Nephron (organoid): ENCODE measurements around the gene TDRD10.

Source experiments
- H3K27ac Mint-ChIP-seq, 3 experiments: 2 replicates each; pipeline ENCODE4 v1.8.0; 2020; ENCODE audit warnings: mixed read lengths in 3 of 3, mild to moderate bottlenecking in 2 of 3, moderate library complexity in 1 of 3
- H3K27me3 Mint-ChIP-seq: 2 replicates; pipeline ENCODE4 v1.8.0; 2021; ENCODE audit warnings: low read depth, mild to moderate bottlenecking, moderate library complexity, mixed read lengths
- H3K36me3 Mint-ChIP-seq: 2 replicates; pipeline ENCODE4 v1.8.0; 2020; ENCODE audit warnings: low read depth, mixed read lengths
- H3K4me1 Mint-ChIP-seq: 2 replicates; pipeline ENCODE4 v1.8.0; 2020; ENCODE audit warnings: mixed read lengths
- H3K4me3 Mint-ChIP-seq, 3 experiments: 2 replicates each; pipeline ENCODE4 v1.8.0; 2020; ENCODE audit warnings: mild to moderate bottlenecking in 3 of 3, mixed read lengths in 3 of 3, moderate library complexity in 2 of 3
- H3K9me3 Mint-ChIP-seq: 2 replicates; pipeline ENCODE4 v1.8.0; 2020; ENCODE audit warnings: mixed read lengths
- TF ChIP-seq, protein P1 (sequence below), 3 experiments: fragments of 200-600 bp; sonication (generic); IDR thresholded peaks; one replicate each; pipeline ENCODE4 v1.5.0; 2021; ENCODE audit warnings: antibody characterized with exemption in 3 of 3; ENCODE audit not compliant: unreplicated experiment in 3 of 3

The TDRD10 gene

DNA sequence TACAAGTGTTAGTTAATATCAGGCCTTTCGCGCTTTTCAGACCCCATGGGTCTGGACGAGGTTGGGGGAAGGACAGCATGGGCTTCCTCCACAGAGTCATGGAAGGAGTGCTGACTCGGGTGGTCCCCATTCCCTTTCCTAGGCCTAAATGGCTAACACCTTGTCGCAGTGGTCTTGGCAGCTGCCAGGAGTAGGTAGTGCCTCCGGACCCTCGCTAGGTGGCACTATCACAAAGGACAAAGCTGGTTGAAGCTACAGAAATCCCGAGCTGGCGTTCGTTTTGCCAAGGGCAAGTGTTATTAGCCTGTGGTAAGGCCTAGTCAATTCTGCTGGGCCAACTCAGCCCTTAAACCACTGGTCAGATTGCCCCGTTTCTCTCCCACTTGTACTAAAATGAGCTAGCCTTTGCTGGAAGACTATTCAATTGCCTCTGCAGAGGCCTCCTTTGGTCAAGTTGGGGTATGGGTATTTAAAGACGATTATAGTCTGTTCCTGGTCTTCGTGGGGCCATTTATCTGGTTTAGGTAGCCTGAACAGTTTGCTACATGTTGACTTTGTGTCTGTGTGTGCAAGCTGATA is 57.5 kb downstream of the TDRD10 start:
- TF ChIP-seq, protein P1, sequence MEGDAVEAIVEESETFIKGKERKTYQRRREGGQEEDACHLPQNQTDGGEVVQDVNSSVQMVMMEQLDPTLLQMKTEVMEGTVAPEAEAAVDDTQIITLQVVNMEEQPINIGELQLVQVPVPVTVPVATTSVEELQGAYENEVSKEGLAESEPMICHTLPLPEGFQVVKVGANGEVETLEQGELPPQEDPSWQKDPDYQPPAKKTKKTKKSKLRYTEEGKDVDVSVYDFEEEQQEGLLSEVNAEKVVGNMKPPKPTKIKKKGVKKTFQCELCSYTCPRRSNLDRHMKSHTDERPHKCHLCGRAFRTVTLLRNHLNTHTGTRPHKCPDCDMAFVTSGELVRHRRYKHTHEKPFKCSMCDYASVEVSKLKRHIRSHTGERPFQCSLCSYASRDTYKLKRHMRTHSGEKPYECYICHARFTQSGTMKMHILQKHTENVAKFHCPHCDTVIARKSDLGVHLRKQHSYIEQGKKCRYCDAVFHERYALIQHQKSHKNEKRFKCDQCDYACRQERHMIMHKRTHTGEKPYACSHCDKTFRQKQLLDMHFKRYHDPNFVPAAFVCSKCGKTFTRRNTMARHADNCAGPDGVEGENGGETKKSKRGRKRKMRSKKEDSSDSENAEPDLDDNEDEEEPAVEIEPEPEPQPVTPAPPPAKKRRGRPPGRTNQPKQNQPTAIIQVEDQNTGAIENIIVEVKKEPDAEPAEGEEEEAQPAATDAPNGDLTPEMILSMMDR (IDR thresholded peaks at IDR 0.05; ENCODE audit: unreplicated experiment in 3 of 3) = peak; percentile 93
- peak overlapping the region; percentile 87 to 97 (median 94) for H3K27ac Mint-ChIP-seq
- H3K36me3 Mint-ChIP-seq = peaks cover 17% of the 10 kb centered on the region
- no peaks in the 10 kb centered on the region for H3K9me3 Mint-ChIP-seq
- H3K27me3 Mint-ChIP-seq = peaks cover 12% of the 10 kb centered on the region
- peak overlapping the region; percentile 89 to 92 (median 91) for H3K4me3 Mint-ChIP-seq
- H3K4me1 Mint-ChIP-seq = peaks cover 31% of the 10 kb centered on the region

DNA sequence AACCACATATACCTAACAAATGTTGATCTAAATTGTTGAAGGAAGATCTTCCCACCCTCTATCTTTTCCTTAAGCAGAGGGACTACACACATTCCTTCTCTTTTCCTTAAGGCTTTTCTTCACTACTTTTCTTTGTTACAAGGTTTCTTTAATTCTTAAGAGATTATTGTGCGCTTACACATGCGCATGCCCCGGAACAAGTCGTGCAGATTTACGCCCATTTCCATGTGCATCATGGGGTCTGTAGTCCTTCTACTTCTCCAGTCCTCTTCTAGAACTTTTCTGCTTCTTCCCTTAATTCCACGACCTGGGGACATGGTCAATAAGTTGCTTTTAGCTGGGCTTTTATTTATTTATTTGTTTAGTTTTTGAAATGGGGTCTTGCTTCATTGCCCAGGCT is 63.9 kb downstream of the TDRD10 start:
- Mint-ChIP-seq H3K4me3 (no peak overlapping the region), H3K36me3 (no peaks in the 10 kb centered on the region), H3K4me1 (peaks cover 9% of the 10 kb centered on the region), H3K27ac (no peak overlapping the region), H3K27me3 (peaks cover 73% of the 10 kb centered on the region), H3K9me3 (no peaks in the 10 kb centered on the region)
- TF ChIP-seq, protein P1 (IDR thresholded peaks at IDR 0.05; ENCODE audit: unreplicated experiment in 3 of 3) = no peak

DNA sequence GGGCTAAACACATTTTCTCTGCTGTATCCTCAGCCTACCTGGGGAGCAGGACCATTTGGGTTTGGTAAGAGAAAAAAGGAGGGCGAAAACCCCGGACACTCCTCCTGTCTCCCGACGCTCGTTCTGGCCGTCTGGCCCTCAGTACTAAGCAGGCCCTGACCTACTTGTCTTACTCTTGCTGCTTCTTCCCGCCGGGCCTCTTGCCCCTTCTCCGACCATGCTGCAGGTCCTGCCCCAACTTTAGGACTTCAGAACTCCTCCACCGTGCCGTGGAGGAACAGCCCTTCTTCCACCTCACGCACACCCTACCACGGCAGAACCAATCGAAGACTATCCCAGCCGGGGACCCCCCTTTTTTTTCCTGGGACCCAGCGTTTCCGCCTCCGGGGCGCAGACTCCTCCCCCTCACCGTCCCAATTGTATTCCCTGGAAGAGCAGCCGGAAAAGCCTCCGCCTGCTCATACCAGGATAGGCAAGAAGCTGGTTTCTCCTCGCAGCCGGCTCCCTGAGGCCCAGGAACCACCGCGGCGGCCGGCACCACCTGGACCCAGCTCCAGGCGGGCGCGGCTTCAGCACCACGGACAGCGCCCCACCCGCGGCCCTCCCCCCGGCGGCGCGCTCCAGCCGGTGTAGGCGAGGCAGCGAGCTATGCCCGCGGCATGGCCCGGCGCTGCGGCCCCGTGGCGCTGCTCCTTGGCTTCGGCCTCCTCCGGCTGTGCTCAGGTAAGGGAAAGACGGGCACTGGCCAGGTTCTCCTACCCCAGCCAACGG is 65.6 kb downstream of the TDRD10 start, which contains the start of gene CHRNB2:
TSS of gene CHRNB2 (plus strand) at position 393 of the 771 bp plus-strand sequence. CDS start at position 660, 267 bp downstream.
- TF ChIP-seq, protein P1 (IDR thresholded peaks at IDR 0.05; ENCODE audit: unreplicated experiment in 3 of 3) = no peak
- Mint-ChIP-seq H3K4me3 (peak within 1 kb of the TSS; percentile 75 to 80 (median 77)), H3K27ac (no peak within 1 kb of the TSS), H3K36me3 (no peaks in the 10 kb centered on the region), H3K9me3 (no peaks in the 10 kb centered on the region), H3K4me1 (peaks cover 9% of the 10 kb centered on the region), H3K27me3 (peaks cover 81% of the 10 kb centered on the region)

DNA sequence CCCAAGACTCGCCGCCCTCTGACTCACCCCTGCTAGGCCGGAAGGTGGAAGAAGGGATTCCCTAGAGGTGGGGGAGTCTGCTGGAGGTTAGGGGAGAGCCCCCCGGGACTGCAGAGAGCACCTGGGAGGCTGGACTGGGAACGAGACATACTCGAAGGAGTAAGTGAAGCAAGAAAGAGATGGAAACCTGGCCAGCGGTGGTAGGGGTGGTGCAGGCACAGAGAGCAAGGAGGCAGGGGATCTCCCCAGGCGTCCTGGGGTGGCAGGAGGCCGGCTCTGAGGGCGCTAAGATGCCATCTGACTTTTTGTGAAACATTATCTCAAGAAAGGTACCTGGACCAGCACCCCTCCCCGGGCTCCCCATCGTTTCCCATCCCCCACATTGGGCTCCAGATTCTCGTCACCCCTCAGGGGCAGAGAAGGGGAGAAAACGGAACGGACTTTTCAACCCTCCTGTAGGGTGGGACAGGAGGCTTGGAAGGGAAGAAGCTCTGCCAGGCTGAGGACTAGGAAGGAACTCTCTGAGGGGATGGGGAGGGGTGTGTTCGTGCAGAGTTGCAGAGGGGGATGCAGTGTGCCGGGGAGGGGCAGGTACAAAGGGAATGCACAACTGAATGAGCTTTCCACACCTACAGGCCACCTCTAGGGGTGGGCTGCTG is 66.3 kb downstream of the TDRD10 start:
- Mint-ChIP-seq H3K9me3 (no peaks in the 10 kb centered on the region), H3K27ac (no peak overlapping the region), H3K4me3 (peak overlapping the region; percentile 43 to 75 (median 53)), H3K27me3 (peaks cover 81% of the 10 kb centered on the region), H3K36me3 (no peaks in the 10 kb centered on the region), H3K4me1 (peaks cover 9% of the 10 kb centered on the region)
- TF ChIP-seq, protein P1 (IDR thresholded peaks at IDR 0.05; ENCODE audit: unreplicated experiment in 3 of 3) = no peak

DNA sequence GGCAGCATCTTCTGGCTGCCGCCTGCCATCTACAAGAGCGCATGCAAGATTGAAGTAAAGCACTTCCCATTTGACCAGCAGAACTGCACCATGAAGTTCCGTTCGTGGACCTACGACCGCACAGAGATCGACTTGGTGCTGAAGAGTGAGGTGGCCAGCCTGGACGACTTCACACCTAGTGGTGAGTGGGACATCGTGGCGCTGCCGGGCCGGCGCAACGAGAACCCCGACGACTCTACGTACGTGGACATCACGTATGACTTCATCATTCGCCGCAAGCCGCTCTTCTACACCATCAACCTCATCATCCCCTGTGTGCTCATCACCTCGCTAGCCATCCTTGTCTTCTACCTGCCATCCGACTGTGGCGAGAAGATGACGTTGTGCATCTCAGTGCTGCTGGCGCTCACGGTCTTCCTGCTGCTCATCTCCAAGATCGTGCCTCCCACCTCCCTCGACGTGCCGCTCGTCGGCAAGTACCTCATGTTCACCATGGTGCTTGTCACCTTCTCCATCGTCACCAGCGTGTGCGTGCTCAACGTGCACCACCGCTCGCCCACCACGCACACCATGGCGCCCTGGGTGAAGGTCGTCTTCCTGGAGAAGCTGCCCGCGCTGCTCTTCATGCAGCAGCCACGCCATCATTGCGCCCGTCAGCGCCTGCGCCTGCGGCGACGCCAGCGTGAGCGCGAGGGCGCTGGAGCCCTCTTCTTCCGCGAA is 69.4 kb downstream of the TDRD10 start:
- no peak overlapping the region for H3K4me3 Mint-ChIP-seq
- no peaks in the 10 kb centered on the region for H3K9me3 Mint-ChIP-seq
- peaks cover 64% of the 10 kb centered on the region for H3K27me3 Mint-ChIP-seq
- H3K4me1 Mint-ChIP-seq = peaks cover 27% of the 10 kb centered on the region
- H3K36me3 Mint-ChIP-seq = no peaks in the 10 kb centered on the region
- TF ChIP-seq, protein P1 (IDR thresholded peaks at IDR 0.05; ENCODE audit: unreplicated experiment in 3 of 3) = no peak
- H3K27ac Mint-ChIP-seq = no peak overlapping the region
